ENCODE measurements around the gene PSMD2. TPM values are rescaled to one million over a fixed set of nuclear protein-coding genes. Genes with fewer than 3 reads are reported as not detected.
A peak's percentile ranks its signal among the peaks of the same experiment; 100 is the strongest.

Gene PSMD2
- total RNA-seq (2021; fragmentation: NEBNext Ultra II Directional; extraction: Animal tissue kit (Norgen Biotek cat#: 25700)), result 358 and 363 TPM in 2 replicates
- 272 and 350 TPM in 2 replicates for polyA plus RNA-seq (2011; rRNA removed)
- 302 TPM for polyA plus RNA-seq (2011; cell fraction: cytosol; rRNA removed)
- polyA plus RNA-seq (2011; cell fraction: nucleus; rRNA removed), result 249 TPM
- 334 to 378 TPM (median 363 TPM) in 4 replicates for polyA plus RNA-seq (2012, experiment 1 of 2)
- polyA plus RNA-seq (2012, experiment 2 of 2), result 145 TPM
- polyA plus RNA-seq (2013, experiment 1 of 2), result 137 TPM
- 133 TPM for polyA plus RNA-seq (2013, experiment 2 of 2)
- polyA minus RNA-seq (2011; rRNA and poly(A)+ RNA removed), result 590 and 595 TPM in 2 replicates
- polyA minus RNA-seq (2011; cell fraction: cytosol; rRNA and poly(A)+ RNA removed), result 301 TPM
- polyA minus RNA-seq (2011; cell fraction: nucleus; rRNA and poly(A)+ RNA removed), result 160 TPM
- long read RNA-seq, experiment 1, transcript PSMD2-201 (21 exons, 3,449 nt), result major isoform, 19 of 197 reads
- long read RNA-seq, experiment 1, partial matches to known transcripts, result 160 of 197 reads
- long read RNA-seq, experiment 1, other reads (novel, unspliced or antisense), result 17 of 197 reads
- long read RNA-seq, experiment 2, transcript PSMD2-201 (21 exons, 3,449 nt), result major isoform, 17 of 135 reads
- long read RNA-seq, experiment 2, partial matches to known transcripts, result 112 of 135 reads
- long read RNA-seq, experiment 2, other reads (novel, unspliced or antisense), result 6 of 135 reads

DNA sequence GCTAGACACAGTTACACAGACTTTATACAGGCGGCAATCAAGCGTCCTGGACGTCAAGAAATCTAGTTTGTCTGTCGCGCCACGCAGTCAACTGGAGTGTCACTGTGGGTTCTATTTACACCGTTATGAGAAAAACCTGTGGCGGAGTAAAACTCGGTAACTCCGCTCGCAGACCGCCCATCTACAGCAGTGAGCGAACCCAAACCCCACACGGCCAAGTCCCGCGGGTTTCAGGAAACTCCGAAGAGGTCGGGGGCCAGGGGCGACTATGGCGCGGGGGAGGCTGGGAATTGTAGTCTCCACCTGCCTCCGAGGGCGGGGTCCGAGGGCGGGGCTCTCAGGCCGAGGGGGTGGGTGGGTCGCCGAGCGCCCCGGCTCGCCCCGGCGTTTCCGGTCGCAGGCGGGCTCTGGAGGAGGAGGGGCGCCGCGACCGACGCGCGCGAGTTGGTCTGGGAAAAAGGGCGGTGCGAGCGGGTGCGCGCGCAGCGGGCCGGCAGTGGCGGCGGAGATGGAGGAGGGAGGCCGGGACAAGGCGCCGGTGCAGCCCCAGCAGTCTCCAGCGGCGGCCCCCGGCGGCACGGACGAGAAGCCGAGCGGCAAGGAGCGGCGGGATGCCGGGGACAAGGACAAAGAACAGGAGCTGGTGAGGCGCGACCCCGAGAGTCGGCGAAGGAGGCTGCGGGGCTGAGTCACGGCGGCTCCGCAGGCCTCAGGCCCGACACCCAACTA, at the start of gene PSMD2:
Gene PSMD2 (plus strand): TSS at position 483 of the 729 bp plus-strand sequence. CDS start 26 bp downstream, at position 509.
- H2BK15ac ChIP-seq (ENCODE audit: low read length), result no peak within 1 kb of the TSS; the same call in 1 of the 2 replicates
- peaks cover 10% of the 10 kb centered on the region for H3K23me2 ChIP-seq (ENCODE audit: low read depth, low read length)
- no peak within 1 kb of the TSS for H3K4ac ChIP-seq (replicated peaks; ENCODE audit: insufficient read length, low read depth, low read length)
- H4K91ac ChIP-seq (replicated peaks; ENCODE audit: insufficient read length, low read length), result peak within 1 kb of the TSS; percentile 18
- peak within 1 kb of the TSS; percentile 95 for H2AFZ ChIP-seq (ENCODE audit: low read length)
- peak within 1 kb of the TSS; percentile 53; the same call in 1 of the 2 replicates for H2BK12ac ChIP-seq (ENCODE audit: low read depth, low read length)
- no peak within 1 kb of the TSS for H3K23ac ChIP-seq (ENCODE audit: insufficient read length)
- no peak within 1 kb of the TSS for H2BK20ac ChIP-seq (ENCODE audit: low read length)
- H3K79me2 ChIP-seq (ENCODE audit: control insufficient read depth in 1 of 2, insufficient read depth in 2 of 2, low read length in 2 of 2), result peaks cover 8 to 20% of the 10 kb centered on the region in 2 experiments
- H2BK5ac ChIP-seq (ENCODE audit: low read depth, low read length), result peak within 1 kb of the TSS; percentile 60
- ChIA-PET CTCF (ENCODE audit: partially characterized antibody) (interaction anchor here (0.7 to 1.5 kb wide), 5 partner anchors 22 to 154 kb away, joined by 3 to 5 read pairs (median 3); no protein-coding TSS in a partner anchor), POLR2A (ENCODE audit: partially characterized antibody) (interaction anchor here (0.7 to 5.2 kb wide), 9 partner anchors 10 to 143 kb away, joined by 3 to 43 read pairs (median 5); partner anchors contain the start of genes DVL3 and EEF1AKMT4)
- H4K20me1 ChIP-seq (replicated peaks in 1 of 2; ENCODE audit: control insufficient read depth in 1 of 2, insufficient read depth in 2 of 2, low read length in 2 of 2), result peaks cover 0 to 9% of the 10 kb centered on the region in 2 experiments
- peak within 1 kb of the TSS; percentile 95 for H4K8ac ChIP-seq (ENCODE audit: extremely low read depth, insufficient read depth, low read length)
- no peaks in the 10 kb centered on the region for H3K9me3 ChIP-seq (ENCODE audit: insufficient read depth in 2 of 2, low read depth in 1 of 2, low read length in 1 of 2)
- peak within 1 kb of the TSS; percentile 87 for H3K18ac ChIP-seq (ENCODE audit: extremely low read depth, low read length)
- no peak within 1 kb of the TSS for H2AK5ac ChIP-seq (ENCODE audit: low read depth, low read length)
- peaks cover 8% of the 10 kb centered on the region for H3K79me1 ChIP-seq (ENCODE audit: low read depth, low read length)
- DNase-seq (ENCODE audit: low read depth in 1 of 2, low spot score in 2 of 2), result peak; percentile 80 to 94
- H3K4me1 ChIP-seq (replicated peaks in 1 of 4; ENCODE audit: control insufficient read depth in 3 of 4, insufficient read depth in 4 of 4, low read length in 3 of 4), result peaks cover 0 to 7% (median 2%) of the 10 kb centered on the region in 4 experiments; a peak in 4 of 7 replicates
- H3K14ac ChIP-seq (ENCODE audit: insufficient read length), result no peak within 1 kb of the TSS
- peak within 1 kb of the TSS; percentile 71; the same call in 1 of the 2 replicates for H3K27ac ChIP-seq (ENCODE audit: low read depth, low read length)
- peak within 1 kb of the TSS; percentile 84 to 92 for H3K4me2 ChIP-seq (ENCODE audit: insufficient read depth in 1 of 2, low read depth in 2 of 2, low read length in 2 of 2)
- H3K56ac ChIP-seq (replicated peaks; ENCODE audit: insufficient read length, low read depth, low read length), result peak within 1 kb of the TSS; percentile 32
- H3K4me3 ChIP-seq (ENCODE audit: extremely low read depth in 1 of 4, insufficient read depth in 2 of 4, low read depth in 3 of 4, low read length in 4 of 4), result peak within 1 kb of the TSS; percentile 91 to 98 (median 95)
- 3% methylated on average over 45 of the region's 78 CpGs; no CpG with 5 or more reads in 1 of the 2 experiments for WGBS, 2 experiments (ENCODE audit: extremely low coverage in 1 of 2, insufficient coverage in 1 of 2, insufficient read length in 1 of 2, insufficient replicate concordance in 2 of 2, low coverage in 1 of 2, low lambda C conversion rate in 2 of 2, missing lambda C conversion rate in 1 of 2)
- H3K36me3 ChIP-seq (ENCODE audit: control insufficient read depth in 2 of 4, insufficient read depth in 4 of 4, low read length in 3 of 4), result peaks cover 27 to 38% (median 35%) of the 10 kb centered on the region in 4 experiments
- H2BK120ac ChIP-seq (replicated peaks; ENCODE audit: low read depth, low read length), result no peak within 1 kb of the TSS
- no peak for FAIRE-seq
- H3K9ac ChIP-seq (replicated peaks in 1 of 4; ENCODE audit: extremely low read depth in 1 of 4, low read depth in 3 of 4, low read length in 3 of 4), result peak within 1 kb of the TSS; percentile 74 to 93 (median 82)
- peak within 1 kb of the TSS; percentile 86 for H4K5ac ChIP-seq (ENCODE audit: insufficient read length, low read depth, low read length)
- no peaks in the 10 kb centered on the region for H3K27me3 ChIP-seq (replicated peaks in 1 of 4; ENCODE audit: control insufficient read depth in 3 of 4, extremely low read depth in 1 of 4, insufficient read depth in 3 of 4, low read length in 3 of 4)
- no peak for TF ChIP-seq YY1 (IDR thresholded peaks at IDR 0.05; ENCODE audit: low read depth, low read length)
- no peak for TF ChIP-seq RNF2 (IDR thresholded peaks at IDR 0.05; ENCODE audit: borderline replicate concordance, low read depth, low read length, missing control alignments, poor library complexity, severe bottlenecking)
- no peak for TF ChIP-seq JUND (IDR thresholded peaks at IDR 0.05; ENCODE audit: low read length)
- no peak for TF ChIP-seq POU5F1 (IDR thresholded peaks at IDR 0.05; ENCODE audit: low read depth, low read length)
- no peak for TF ChIP-seq BACH1 (IDR thresholded peaks at IDR 0.05; ENCODE audit: low read length)
- TF ChIP-seq USF2 (IDR thresholded peaks at IDR 0.05; ENCODE audit: low read length), result no peak
- peak; percentile 66 for TF ChIP-seq TBP (IDR thresholded peaks at IDR 0.05; ENCODE audit: low read depth, low read length)

Data from H1 (cell line).